Common myeloid progenitor, CD34-positive (primary cell): ENCODE data around the gene KCNIP4.

Source experiments
- CTCF ChIA-PET: fragments of 350-600 bp; sonication (Branson Sonifier 250); formaldehyde crosslinking; loops from one replicate; lab custom pipeline; 2021; ENCODE audit warnings: antibody characterized with exemption; lab: Charles Lee
- POLR2A ChIA-PET: fragments of 350-600 bp; sonication (Branson Sonifier 250); formaldehyde crosslinking; loops from one replicate; lab custom pipeline; 2021; ENCODE audit warnings: antibody characterized with exemption; lab: Charles Lee
- DNase-seq, 3 donors: peaks; one replicate each; pipeline versions ENCODE4 v3.0.0 to v3.0.0-alpha.2; 2013
- H3K27ac ChIP-seq, 2 experiments: 1 replicate in 1 of 2; 2 replicates in 1 of 2; pipeline ENCODE4 v1.7.0; 2013; ENCODE audit warnings: inconsistent platforms in 2 of 2, low read length in 2 of 2, mild to moderate bottlenecking in 2 of 2, low read depth in 1 of 2, moderate library complexity in 1 of 2; ENCODE audit not compliant: severe bottlenecking in 2 of 2, insufficient read depth in 1 of 2, poor library complexity in 1 of 2
- H3K27me3 ChIP-seq, 5 experiments: replicated peaks in 2 of 5; 1 replicate in 3 of 5; 2 replicates in 2 of 5; pipeline versions ENCODE4 v1.6.1 to v1.7.0; 2013; ENCODE audit warnings: low read length in 4 of 5, mild to moderate bottlenecking in 2 of 5, moderate library complexity in 2 of 5, inconsistent platforms in 1 of 5; ENCODE audit not compliant: insufficient read depth in 5 of 5, control insufficient read depth in 4 of 5
- H3K36me3 ChIP-seq, 4 experiments: 1 replicate in 2 of 4; 2 replicates in 2 of 4; pipeline versions ENCODE4 v1.6.1 to v1.7.0; 2013; ENCODE audit warnings: low read length in 3 of 4, control low read depth in 1 of 4, mild to moderate bottlenecking in 1 of 4; ENCODE audit not compliant: control insufficient read depth in 4 of 4, insufficient read depth in 4 of 4
- H3K4me1 ChIP-seq, 4 experiments: 1 replicate in 3 of 4; 2 replicates in 1 of 4; pipeline versions ENCODE4 v1.6.1 to v1.7.1; 2013; ENCODE audit warnings: low read length in 3 of 4, mild to moderate bottlenecking in 3 of 4, control low read depth in 1 of 4, inconsistent platforms in 1 of 4, moderate library complexity in 1 of 4; ENCODE audit not compliant: control insufficient read depth in 4 of 4, insufficient read depth in 4 of 4; ENCODE audit errors: control extremely low read depth in 1 of 4
- H3K4me3 ChIP-seq, 7 experiments: 1 replicate in 4 of 7; 2 replicates in 3 of 7; pipeline versions ENCODE4 v1.5.1 to v1.7.0; 2013; ENCODE audit warnings: mild to moderate bottlenecking in 7 of 7, low read length in 6 of 7, moderate library complexity in 6 of 7, inconsistent platforms in 2 of 7, low read depth in 2 of 7, control low read depth in 1 of 7; ENCODE audit not compliant: insufficient read depth in 4 of 7, control insufficient read depth in 1 of 7; ENCODE audit errors: extremely low read depth in 1 of 7
- H3K9me3 ChIP-seq, 5 experiments: 1 replicate in 4 of 5; 2 replicates in 1 of 5; pipeline versions ENCODE4 v1.6.1 to v1.7.1; 2013; ENCODE audit warnings: low read length in 4 of 5, mild to moderate bottlenecking in 2 of 5, inconsistent platforms in 1 of 5, low read depth in 1 of 5, moderate library complexity in 1 of 5; ENCODE audit not compliant: control insufficient read depth in 4 of 5, insufficient read depth in 2 of 5; ENCODE audit errors: control extremely low read depth in 1 of 5
- WGBS: methylation state at CpG from one replicate; pipeline ENCODE4 v1.1.5; 2013; ENCODE audit not compliant: insufficient coverage; 5-methylcytosine and 5-hydroxymethylcytosine counted together

Gene KCNIP4

GRCh38 chr4:21177871-21178270, 770.7 kb downstream of the KCNIP4 start:
- ChIA-PET POLR2A (no interaction called here), CTCF (no interaction called here)
- Histone ChIP-seq H3K4me3 (no peak overlapping the region), H3K27me3 (no peaks in the 10 kb centered on the region), H3K36me3 (no peaks in the 10 kb centered on the region), H3K4me1 (no peaks in the 10 kb centered on the region), H3K27ac (no peak overlapping the region), H3K9me3 (no peaks in the 10 kb centered on the region)
- no peak for DNase-seq

- Histone ChIP-seq H3K9me3 (no peaks in the 10 kb centered on the region), H3K36me3 (no peaks in the 10 kb centered on the region), H3K4me1 (no peaks in the 10 kb centered on the region), H3K4me3 (no peak overlapping the region), H3K27ac (no peak overlapping the region), H3K27me3 (no peaks in the 10 kb centered on the region)
- ChIA-PET POLR2A (no interaction called here), CTCF (no interaction called here)
- no peak for DNase-seq
- no CpG with 5 or more reads among the region's 1 CpG for WGBS
Observed at GRCh38 chr4:21177092-21177491, 771.5 kb downstream of the KCNIP4 start.

- WGBS: 100% methylated on average over 1 of the region's 1 CpG
- no peaks in the 10 kb centered on the region for H3K36me3 ChIP-seq
- POLR2A ChIA-PET: no interaction called here
Observed at GRCh38 chr4:21167711-21168110, 780.9 kb downstream of the KCNIP4 start.

GRCh38 chr4:21155367-21155766, 793.2 kb downstream of the KCNIP4 start:
- ChIA-PET POLR2A (no interaction called here), CTCF (no interaction called here)
- Histone ChIP-seq H3K27me3 (no peaks in the 10 kb centered on the region), H3K27ac (no peak overlapping the region), H3K4me3 (no peak overlapping the region), H3K36me3 (no peaks in the 10 kb centered on the region), H3K4me1 (no peaks in the 10 kb centered on the region), H3K9me3 (no peaks in the 10 kb centered on the region)
- WGBS: 77% methylated on average over 4 of the region's 4 CpGs
- no peak for DNase-seq

More at GRCh38 chr4:21167711-21168110, 780.9 kb downstream of the KCNIP4 start:
- no peaks in the 10 kb centered on the region for H3K9me3 ChIP-seq
- H3K4me1 ChIP-seq: no peaks in the 10 kb centered on the region
- H3K27me3 ChIP-seq: no peaks in the 10 kb centered on the region
- DNase-seq: no peak
- H3K27ac ChIP-seq: no peak overlapping the region
- no peak overlapping the region for H3K4me3 ChIP-seq
- CTCF ChIA-PET: no interaction called here

GRCh38 chr4:21139327-21139726, 809.2 kb downstream of the KCNIP4 start:
- no peak overlapping the region for H3K4me3 ChIP-seq
- POLR2A ChIA-PET: no interaction called here
- no peak for DNase-seq
- 93% methylated on average over 4 of the region's 4 CpGs for whole genome bisulfite sequencing
- no peaks in the 10 kb centered on the region for H3K4me1 ChIP-seq
- H3K27me3 ChIP-seq: no peaks in the 10 kb centered on the region
- H3K27ac ChIP-seq: no peak overlapping the region
- CTCF ChIA-PET: no interaction called here
- no peaks in the 10 kb centered on the region for H3K36me3 ChIP-seq
- no peaks in the 10 kb centered on the region for H3K9me3 ChIP-seq

DNA sequence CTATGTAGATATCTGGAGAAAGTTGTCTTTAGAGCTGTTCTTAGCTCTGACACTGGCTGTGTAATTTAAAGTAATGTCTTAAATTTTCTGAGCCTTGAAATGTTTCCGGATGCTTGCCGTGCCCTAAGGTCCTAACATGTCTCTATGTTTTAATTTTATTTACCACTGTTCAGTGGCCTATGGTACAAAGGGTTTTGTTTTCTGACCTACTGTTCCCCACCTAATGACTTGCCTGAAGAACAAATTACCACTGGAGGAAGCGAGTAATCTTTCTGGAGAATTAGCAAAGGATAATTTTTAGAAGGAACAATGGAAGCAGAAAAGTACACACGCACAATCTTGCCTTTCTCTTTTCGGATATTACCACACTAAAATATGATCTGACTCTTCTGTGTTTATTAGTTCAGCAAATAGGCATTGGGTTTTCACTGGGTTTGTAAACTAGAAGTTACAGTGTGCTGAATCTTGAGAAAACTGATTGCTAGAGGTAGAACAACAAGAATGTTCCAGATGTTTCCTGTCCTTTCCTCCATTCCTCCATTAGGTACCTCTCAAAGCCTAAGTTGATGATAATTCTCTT, 812.4 kb downstream of the KCNIP4 start:
- H3K4me3 ChIP-seq: no peak overlapping the region
- no peaks in the 10 kb centered on the region for H3K4me1 ChIP-seq
- WGBS: no CpG with 5 or more reads among the region's 5 CpGs
- no peaks in the 10 kb centered on the region for H3K27me3 ChIP-seq
- DNase-seq: no peak
- CTCF ChIA-PET: interaction anchor here (2.7 kb wide), 1 partner anchor 363 kb away, joined by 10 read pairs; no protein-coding TSS in a partner anchor
- POLR2A ChIA-PET: no interaction called here
- no peaks in the 10 kb centered on the region for H3K36me3 ChIP-seq
- H3K9me3 ChIP-seq: no peaks in the 10 kb centered on the region
- H3K27ac ChIP-seq: no peak overlapping the region

DNA sequence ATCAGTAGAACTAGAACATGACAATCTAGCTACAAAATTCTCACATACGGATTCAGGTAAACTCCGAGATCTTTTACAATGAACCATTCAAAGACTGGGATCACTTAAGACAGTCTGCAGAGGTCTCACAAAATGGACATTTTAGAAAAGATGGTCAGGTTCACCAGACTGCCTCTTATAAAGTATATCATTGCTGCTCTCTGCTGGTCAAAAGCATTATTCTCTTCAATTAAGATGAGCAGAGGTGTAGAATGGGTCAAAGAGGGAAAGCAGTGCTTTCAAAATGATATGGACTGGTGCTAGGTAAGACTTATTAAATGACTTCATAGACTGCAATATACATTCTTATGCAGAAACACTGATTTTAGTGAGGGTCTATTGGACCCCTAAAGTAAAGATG, 813.6 kb downstream of the KCNIP4 start:
- no peaks in the 10 kb centered on the region for H3K36me3 ChIP-seq
- WGBS: 86% methylated on average over 2 of the region's 2 CpGs
- H3K27ac ChIP-seq: no peak overlapping the region
- no peak overlapping the region for H3K4me3 ChIP-seq
- H3K4me1 ChIP-seq: no peaks in the 10 kb centered on the region
- no peaks in the 10 kb centered on the region for H3K27me3 ChIP-seq
- ChIA-PET POLR2A (no interaction called here), CTCF (interaction anchor here (1.1 to 2.7 kb wide), 2 partner anchors 361 to 362 kb away, joined by 4 to 10 read pairs; no protein-coding TSS in a partner anchor)
- peak in 1 of 3 donors; percentile 22 for DNase-seq
- no peaks in the 10 kb centered on the region for H3K9me3 ChIP-seq
